Activated naive CD8-positive, alpha-beta T cell treated with anti-CD3 and anti-CD28 coated beads, Interleukin-2, amount 50 U/mL, for 24 hours (primary cell): Measurements from ENCODE around the gene CEP128.

ENCODE experiments used
- ATAC-seq: fragments of 150-1000 bp; cut with Tn5 transposase; one replicate; pipeline ENCODE4 v1.10.0; 2021
- DNase-seq: peaks from one replicate; pipeline ENCODE4 v3.0.0; 2021
- H3K27ac Mint-ChIP-seq: one replicate; pipeline ENCODE4 v1.8.0; 2021; ENCODE audit warnings: mild to moderate bottlenecking, mixed read lengths
- H3K27me3 Mint-ChIP-seq: one replicate; pipeline ENCODE4 v1.8.0; 2021; ENCODE audit warnings: mixed read lengths
- H3K36me3 Mint-ChIP-seq: one replicate; pipeline ENCODE4 v1.8.0; 2021; ENCODE audit warnings: low read depth, mixed read lengths
- H3K4me1 Mint-ChIP-seq: one replicate; pipeline ENCODE4 v1.8.0; 2021; ENCODE audit warnings: mixed read lengths
- H3K4me3 Mint-ChIP-seq: one replicate; pipeline ENCODE4 v1.8.0; 2021; ENCODE audit warnings: mild to moderate bottlenecking, moderate library complexity, mixed read lengths
- H3K9me3 Mint-ChIP-seq: one replicate; pipeline ENCODE4 v1.8.0; 2021; ENCODE audit warnings: mixed read lengths

Gene CEP128

DNA sequence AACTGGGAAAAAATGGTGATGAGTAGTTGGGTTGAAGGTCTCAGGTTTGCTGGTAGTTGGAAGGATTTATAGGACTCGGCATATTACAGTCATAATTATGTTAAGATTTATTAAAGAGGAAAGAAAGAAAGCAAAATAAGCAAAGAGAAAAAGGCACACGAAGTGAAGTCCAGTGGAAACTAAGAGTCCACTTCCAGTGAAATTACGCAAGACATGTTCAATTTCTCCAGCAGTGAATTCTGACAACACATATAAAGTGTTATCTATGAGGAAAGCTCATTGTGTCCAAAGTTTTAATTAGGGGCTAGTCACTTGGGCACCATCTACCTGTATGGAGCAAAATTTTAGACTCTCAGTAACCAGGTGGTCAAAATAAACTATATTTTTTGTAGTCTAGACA, 143.3 kb downstream of the CEP128 start:
- ATAC-seq (no peak), DNase-seq (no peak)
- no peaks in the 10 kb centered on the region for H3K4me1 Mint-ChIP-seq
- no peak overlapping the region for H3K27ac Mint-ChIP-seq
- peaks cover 20% of the 10 kb centered on the region for H3K9me3 Mint-ChIP-seq
- H3K4me3 Mint-ChIP-seq = no peak overlapping the region
- no peaks in the 10 kb centered on the region for H3K27me3 Mint-ChIP-seq
- peaks cover 28% of the 10 kb centered on the region for H3K36me3 Mint-ChIP-seq

DNA sequence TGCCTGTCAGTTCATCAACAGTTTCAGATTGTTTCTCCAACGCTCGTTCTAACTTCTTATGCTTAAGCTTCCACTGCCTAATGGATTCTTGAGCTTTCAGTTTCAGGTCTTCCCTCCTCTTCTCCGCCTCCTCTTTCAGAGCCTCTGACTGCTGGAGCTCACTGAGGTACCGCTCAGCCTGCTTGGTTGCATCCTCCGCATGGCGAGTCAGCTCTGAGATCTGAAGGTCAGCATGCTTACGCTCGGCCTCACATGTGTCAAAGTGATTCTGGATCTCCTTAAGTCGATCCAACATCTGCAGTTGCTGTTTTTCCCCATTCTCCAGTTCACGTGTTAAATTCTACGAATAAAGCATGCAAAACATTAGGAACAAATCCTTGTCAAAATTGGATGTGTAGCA, 148.8 kb downstream of the CEP128 start:
- no peaks in the 10 kb centered on the region for H3K27me3 Mint-ChIP-seq
- H3K9me3 Mint-ChIP-seq = no peaks in the 10 kb centered on the region
- peaks cover 21% of the 10 kb centered on the region for H3K36me3 Mint-ChIP-seq
- no peak overlapping the region for H3K4me3 Mint-ChIP-seq
- H3K27ac Mint-ChIP-seq = no peak overlapping the region
- no peaks in the 10 kb centered on the region for H3K4me1 Mint-ChIP-seq
- no peak for DNase-seq
- no peak for ATAC-seq

DNA sequence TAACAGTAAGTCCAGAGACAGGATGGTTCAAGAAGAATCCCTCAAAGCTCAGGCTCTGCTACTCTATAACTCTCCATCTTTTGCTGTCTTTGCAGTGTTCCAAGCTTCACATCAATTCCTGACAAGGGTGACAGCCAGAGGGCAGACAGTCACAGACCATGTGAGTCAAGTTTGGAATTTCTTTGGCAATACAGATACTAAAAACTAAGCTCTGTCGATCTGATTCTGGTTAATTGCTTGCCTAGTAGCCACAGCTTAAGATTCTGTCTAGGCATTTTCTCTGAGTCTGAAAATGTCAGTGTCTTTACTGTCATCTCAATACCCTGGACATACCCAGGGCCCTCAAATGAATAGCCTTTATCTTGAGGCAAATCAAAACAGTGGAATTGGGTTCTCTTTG, 153.7 kb downstream of the CEP128 start:
- ATAC-seq (no peak), DNase-seq (no peak)
- Mint-ChIP-seq H3K27ac (no peak overlapping the region), H3K4me1 (no peaks in the 10 kb centered on the region), H3K36me3 (peaks cover 25% of the 10 kb centered on the region), H3K9me3 (no peaks in the 10 kb centered on the region), H3K27me3 (no peaks in the 10 kb centered on the region), H3K4me3 (no peak overlapping the region)

DNA sequence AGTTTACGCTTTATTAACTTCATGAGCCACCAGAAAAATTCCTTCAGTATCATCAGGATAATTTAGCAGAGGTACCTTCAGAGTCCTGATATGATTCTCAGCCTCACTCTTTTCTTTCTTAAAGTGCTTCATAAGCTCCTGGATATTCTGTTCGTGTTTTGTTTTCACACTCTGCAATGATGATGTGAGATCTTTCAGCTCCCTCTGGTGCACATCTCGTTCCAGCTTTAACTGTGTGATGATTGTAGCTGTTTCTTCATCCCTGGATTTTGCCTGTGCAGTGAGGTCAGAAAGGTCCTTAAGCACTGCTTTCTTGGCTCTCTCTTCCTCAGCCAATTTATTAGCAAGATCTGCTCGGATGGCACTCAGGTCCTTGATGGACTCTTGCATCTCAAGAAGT, 156.7 kb downstream of the CEP128 start:
- no peak overlapping the region for H3K27ac Mint-ChIP-seq
- H3K4me3 Mint-ChIP-seq = no peak overlapping the region
- H3K9me3 Mint-ChIP-seq = no peaks in the 10 kb centered on the region
- H3K4me1 Mint-ChIP-seq = no peaks in the 10 kb centered on the region
- DNase-seq = no peak
- ATAC-seq = no peak
- peaks cover 14% of the 10 kb centered on the region for H3K36me3 Mint-ChIP-seq
- H3K27me3 Mint-ChIP-seq = no peaks in the 10 kb centered on the region

DNA sequence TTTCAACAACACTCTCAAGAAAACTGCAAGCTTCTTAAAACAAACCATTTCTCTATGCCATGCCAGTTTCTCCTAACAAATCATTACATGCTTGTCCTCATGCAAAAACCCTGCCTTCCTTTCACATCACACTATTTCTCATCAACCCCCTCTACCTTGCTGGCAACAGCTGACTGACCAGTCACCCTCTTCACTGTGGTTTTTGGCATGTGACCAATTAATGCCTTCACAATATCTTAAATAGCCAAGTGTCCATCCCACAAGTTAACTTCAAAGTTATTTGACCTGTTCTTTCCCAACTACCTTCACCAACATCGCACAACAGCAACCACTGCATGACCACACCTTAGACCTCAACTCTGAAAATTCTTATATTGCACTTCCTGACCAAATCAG, 159.6 kb downstream of the CEP128 start:
- H3K4me3 Mint-ChIP-seq = no peak overlapping the region
- H3K27me3 Mint-ChIP-seq = no peaks in the 10 kb centered on the region
- ATAC-seq (no peak), DNase-seq (no peak)
- no peak overlapping the region for H3K27ac Mint-ChIP-seq
- no peaks in the 10 kb centered on the region for H3K4me1 Mint-ChIP-seq
- peaks cover 17% of the 10 kb centered on the region for H3K36me3 Mint-ChIP-seq
- no peaks in the 10 kb centered on the region for H3K9me3 Mint-ChIP-seq

DNA sequence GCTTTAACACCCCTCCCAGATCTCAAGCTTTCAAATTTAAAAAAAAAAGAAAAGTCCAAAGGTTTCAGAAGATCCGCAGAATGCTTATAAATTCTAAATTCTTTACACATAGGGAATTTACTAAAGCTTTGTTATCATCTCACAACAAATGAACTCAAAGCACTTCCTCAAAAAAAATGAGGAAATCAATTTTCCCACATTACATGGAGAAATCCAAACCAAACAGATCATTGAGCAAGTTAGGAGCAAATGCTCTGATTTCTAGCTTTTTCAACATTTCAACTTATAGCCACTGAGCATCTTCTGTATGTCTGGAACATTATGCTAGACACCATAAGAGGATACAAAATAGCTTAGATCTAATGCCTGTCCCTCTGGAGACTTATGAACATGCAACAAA, 161.0 kb downstream of the CEP128 start:
- H3K27ac Mint-ChIP-seq = no peak overlapping the region
- peaks cover 21% of the 10 kb centered on the region for H3K36me3 Mint-ChIP-seq
- no peaks in the 10 kb centered on the region for H3K4me1 Mint-ChIP-seq
- no peaks in the 10 kb centered on the region for H3K27me3 Mint-ChIP-seq
- H3K4me3 Mint-ChIP-seq = no peak overlapping the region
- DNase-seq (no peak), ATAC-seq (no peak)
- no peaks in the 10 kb centered on the region for H3K9me3 Mint-ChIP-seq

DNA sequence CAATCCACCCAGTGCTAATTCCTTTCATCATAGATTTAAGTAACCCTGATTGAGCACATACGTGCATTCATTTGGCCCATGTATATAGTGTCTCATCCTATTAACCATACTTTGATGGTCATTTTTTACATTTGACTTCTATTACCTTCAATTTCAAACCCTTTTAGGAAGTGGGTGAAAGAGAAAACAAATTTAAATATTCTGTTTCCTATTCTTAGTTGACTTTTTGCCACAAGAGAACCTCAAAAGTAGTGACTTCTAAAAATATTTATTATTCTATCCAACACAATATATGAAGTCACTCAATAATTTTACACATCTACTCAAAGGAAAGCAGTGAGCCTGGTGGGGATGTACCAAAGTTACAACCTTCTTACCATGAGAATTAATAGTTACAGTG, 164.9 kb downstream of the CEP128 start:
- no peaks in the 10 kb centered on the region for H3K27me3 Mint-ChIP-seq
- H3K4me3 Mint-ChIP-seq = no peak overlapping the region

DNA sequence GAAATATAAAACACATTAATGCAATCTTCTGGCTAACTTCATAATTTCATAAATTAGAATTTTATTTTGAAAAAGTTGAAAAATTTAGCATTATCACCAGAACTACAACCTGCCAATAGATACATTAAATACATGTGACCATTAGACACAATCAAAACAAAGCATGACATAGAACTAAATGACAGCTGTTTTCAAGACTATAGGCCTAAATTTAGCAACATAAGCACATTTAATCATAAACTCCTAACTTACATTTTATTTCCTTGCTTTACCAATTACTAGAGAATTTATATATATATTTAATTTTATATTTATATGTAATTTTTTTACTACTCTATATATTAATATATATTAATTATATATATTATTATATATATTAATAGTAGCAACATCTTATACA, 165.4 kb downstream of the CEP128 start:
- no peak for ATAC-seq
- Mint-ChIP-seq H3K27me3 (no peaks in the 10 kb centered on the region), H3K36me3 (peaks cover 17% of the 10 kb centered on the region), H3K4me1 (no peaks in the 10 kb centered on the region), H3K27ac (no peak overlapping the region), H3K4me3 (no peak overlapping the region), H3K9me3 (no peaks in the 10 kb centered on the region)
- DNase-seq = no peak

More for the DNA sequence above, 164.9 kb downstream of the CEP128 start:
- Mint-ChIP-seq H3K36me3 (peaks cover 17% of the 10 kb centered on the region), H3K9me3 (no peaks in the 10 kb centered on the region), H3K4me1 (no peaks in the 10 kb centered on the region), H3K27ac (no peak overlapping the region)
- no peak for DNase-seq
- no peak for ATAC-seq

DNA sequence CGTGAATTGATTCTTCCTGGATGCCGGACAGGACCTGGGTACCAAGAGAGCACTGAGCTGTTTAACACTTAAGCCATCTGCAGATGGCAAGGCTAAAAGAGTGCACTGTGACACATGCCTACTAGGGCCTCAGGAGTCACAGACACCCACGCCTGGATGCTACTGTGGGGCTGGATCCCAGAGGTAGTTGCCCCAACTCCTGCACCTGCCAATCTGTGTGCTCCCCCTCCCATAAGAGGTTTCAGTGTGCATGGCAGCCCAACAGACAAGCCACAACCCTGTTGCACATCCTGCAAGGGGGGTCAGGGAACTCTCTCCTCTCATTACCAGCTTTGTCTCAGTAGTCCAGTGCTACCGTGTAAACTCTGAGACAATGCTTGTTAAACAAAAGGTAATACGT, 169.0 kb downstream of the CEP128 start:
- Mint-ChIP-seq H3K27ac (no peak overlapping the region), H3K9me3 (no peaks in the 10 kb centered on the region), H3K4me3 (no peak overlapping the region), H3K36me3 (peaks cover 15% of the 10 kb centered on the region), H3K4me1 (no peaks in the 10 kb centered on the region), H3K27me3 (no peaks in the 10 kb centered on the region)
- no peak for DNase-seq
- no peak for ATAC-seq

DNA sequence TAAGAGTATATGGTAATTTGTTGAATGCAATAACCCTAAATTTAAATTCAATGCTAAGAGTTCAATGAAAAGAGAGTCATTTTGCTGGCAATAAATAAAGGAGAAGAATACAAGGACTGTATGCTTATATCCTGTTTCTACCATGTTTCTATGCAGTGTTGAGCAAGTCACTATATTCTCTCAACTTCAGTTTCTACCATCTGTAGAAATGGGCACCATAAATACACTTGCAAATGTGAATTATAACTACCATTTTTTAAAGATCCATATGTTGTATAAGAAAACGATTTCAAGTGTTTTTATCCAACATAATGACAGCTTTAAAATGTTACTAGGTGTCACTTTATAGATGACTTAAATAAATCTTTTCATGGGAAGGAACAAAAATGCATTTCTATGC, 170.3 kb downstream of the CEP128 start:
- Mint-ChIP-seq H3K9me3 (no peaks in the 10 kb centered on the region), H3K4me1 (no peaks in the 10 kb centered on the region), H3K27ac (no peak overlapping the region), H3K27me3 (no peaks in the 10 kb centered on the region), H3K36me3 (peaks cover 8% of the 10 kb centered on the region), H3K4me3 (no peak overlapping the region)
- DNase-seq (no peak), ATAC-seq (no peak)

DNA sequence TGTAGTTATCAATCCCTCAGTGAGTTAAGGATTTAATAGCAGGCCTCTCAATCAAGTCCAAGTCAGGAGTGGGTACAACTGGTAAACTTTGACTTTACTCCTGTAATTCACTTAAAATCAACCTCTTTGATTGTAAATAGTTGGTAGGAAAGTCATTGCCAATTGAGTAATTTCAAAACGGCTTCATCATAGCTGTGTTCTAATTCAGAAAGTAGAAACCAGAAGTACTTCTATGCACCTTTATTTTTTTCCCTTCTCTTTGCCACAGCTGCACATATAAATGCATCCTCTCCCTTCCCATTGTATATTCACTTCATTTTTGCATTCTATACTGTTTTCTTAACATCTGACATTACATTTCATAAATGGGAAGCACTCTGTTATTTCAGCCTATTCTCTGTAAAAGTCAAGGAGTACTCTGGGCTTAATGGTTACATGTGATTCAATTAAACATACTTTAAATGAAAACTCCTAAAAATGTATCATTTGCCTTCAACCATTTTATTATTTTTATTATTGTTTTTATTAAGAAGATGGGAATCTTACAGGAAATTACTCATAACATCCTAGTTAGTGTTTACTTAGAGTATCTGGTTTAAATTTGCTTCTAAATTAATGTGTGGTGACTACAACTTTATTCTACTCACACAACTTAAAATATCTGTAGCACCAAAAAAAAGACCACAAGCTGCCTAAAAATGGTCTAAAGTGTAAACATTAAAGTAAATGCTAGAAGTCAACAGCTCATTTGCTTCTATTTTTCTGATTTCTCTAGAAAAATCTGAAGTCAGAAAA, 171.2 kb downstream of the CEP128 start:
- Mint-ChIP-seq H3K27me3 (no peaks in the 10 kb centered on the region), H3K27ac (no peak overlapping the region), H3K9me3 (no peaks in the 10 kb centered on the region), H3K4me3 (no peak overlapping the region), H3K4me1 (no peaks in the 10 kb centered on the region), H3K36me3 (peaks cover 8% of the 10 kb centered on the region)
- ATAC-seq = no peak
- no peak for DNase-seq

DNA sequence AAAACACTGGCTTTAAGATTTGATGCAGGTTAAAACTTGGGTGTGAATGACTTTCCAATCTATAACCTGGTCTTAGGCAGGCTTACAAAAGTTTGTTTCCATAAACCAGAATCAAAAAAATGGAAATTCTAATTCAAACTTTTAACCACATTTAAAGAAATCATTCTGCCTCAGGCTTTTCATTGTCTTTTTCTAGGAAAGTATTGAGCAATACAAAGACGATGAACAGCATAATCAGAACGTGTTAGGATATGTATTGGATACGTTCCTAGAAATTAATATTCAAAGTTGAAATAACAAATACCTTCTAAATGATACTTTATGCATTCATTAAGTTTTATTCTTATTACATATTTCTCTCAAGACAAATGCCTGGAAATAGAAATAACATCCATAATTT, 172.9 kb downstream of the CEP128 start:
- no peak for DNase-seq
- ATAC-seq = no peak
- Mint-ChIP-seq H3K4me3 (no peak overlapping the region), H3K27me3 (no peaks in the 10 kb centered on the region), H3K36me3 (peaks cover 8% of the 10 kb centered on the region), H3K27ac (no peak overlapping the region), H3K4me1 (no peaks in the 10 kb centered on the region), H3K9me3 (no peaks in the 10 kb centered on the region)

DNA sequence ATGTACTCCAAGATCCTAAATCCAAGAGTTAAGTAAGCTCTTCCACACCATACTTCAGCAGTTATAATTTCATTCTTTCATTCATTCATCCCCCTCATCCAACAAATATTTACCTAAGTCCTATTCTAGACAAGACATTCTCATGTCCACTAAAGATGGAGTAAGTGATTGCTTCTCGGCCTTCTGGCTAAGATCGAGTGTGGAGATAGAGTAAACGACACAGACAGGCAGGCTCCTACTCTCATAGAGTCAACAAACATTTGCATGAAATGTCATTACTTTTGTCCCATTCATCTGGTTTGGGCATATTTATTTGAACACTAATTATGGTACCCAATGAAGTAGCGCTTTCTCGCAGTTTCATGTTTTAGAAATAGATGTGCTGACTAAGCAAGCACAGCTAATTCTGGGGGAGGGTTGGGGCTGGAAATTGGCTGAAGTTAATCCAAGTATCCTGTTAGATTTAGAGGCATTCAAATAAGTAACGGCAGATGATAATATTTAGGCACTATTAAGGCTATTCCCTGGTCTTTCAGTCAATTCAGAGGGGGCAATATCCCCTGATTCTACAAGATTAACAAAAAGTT, 176.5 kb downstream of the CEP128 start:
- DNase-seq = no peak
- peaks cover 6% of the 10 kb centered on the region for H3K36me3 Mint-ChIP-seq
- H3K27ac Mint-ChIP-seq = no peak overlapping the region
- H3K4me1 Mint-ChIP-seq = no peaks in the 10 kb centered on the region
- H3K4me3 Mint-ChIP-seq = no peak overlapping the region
- H3K27me3 Mint-ChIP-seq = no peaks in the 10 kb centered on the region
- ATAC-seq = no peak
- H3K9me3 Mint-ChIP-seq = no peaks in the 10 kb centered on the region

DNA sequence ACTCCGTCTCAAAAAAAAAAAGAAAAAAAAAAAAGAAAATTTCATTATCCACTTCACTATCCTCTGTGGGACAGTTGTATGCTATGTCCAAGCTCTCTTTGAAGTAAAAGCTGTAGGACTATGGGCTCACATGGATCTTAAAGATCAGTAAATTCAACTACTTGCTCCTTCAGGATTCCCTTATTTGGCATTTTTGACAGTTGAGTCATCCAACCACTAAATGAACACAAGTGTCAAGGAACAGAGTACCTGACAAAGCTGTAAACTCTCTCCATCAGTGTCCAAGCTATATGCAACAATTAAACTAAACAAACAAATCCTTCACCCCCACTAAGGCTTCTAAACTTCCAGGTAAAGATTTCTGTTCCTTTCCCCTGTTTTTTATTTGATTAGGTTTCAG, 177.0 kb downstream of the CEP128 start:
- no peak for ATAC-seq
- no peaks in the 10 kb centered on the region for H3K9me3 Mint-ChIP-seq
- no peaks in the 10 kb centered on the region for H3K4me1 Mint-ChIP-seq
- H3K36me3 Mint-ChIP-seq = peaks cover 6% of the 10 kb centered on the region
- no peak for DNase-seq
- no peak overlapping the region for H3K27ac Mint-ChIP-seq
- H3K4me3 Mint-ChIP-seq = no peak overlapping the region
- H3K27me3 Mint-ChIP-seq = no peaks in the 10 kb centered on the region

DNA sequence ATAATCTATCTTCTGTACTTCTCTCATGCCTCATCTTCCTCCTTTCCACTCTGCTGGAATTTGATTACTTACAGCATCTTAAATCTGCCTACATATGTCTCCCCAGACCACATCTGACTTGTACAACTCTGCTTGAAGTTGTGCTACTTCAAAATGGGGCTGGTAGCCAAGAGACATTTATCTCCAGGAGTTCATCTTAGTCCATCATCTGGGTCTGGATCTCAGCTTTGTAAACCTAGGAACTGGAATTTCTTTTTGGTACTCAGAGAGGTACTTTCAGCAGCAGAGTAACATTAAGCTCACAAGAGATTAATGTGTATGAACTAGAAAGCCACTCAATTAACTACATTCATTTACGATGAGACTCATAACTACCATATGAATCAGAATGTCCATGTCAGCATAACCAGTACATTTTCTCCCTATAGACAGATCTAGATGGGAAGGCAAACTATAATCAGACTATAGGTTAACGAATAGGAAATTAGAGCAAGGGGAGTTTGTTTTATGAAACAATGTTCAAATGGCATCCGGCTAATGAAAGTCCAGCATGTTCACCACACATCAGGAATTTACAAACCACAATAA, 178.8 kb downstream of the CEP128 start:
- H3K27ac Mint-ChIP-seq = no peak overlapping the region
- H3K27me3 Mint-ChIP-seq = no peaks in the 10 kb centered on the region
- no peaks in the 10 kb centered on the region for H3K4me1 Mint-ChIP-seq
- H3K9me3 Mint-ChIP-seq = no peaks in the 10 kb centered on the region
- ATAC-seq (no peak), DNase-seq (no peak)
- H3K4me3 Mint-ChIP-seq = no peak overlapping the region
- H3K36me3 Mint-ChIP-seq = peaks cover 8% of the 10 kb centered on the region
